Retinal pigment epithelial cell (primary cell): ENCODE results near the gene TBX1.
A peak's percentile ranks its signal among the peaks of the same experiment; 100 is the strongest.

Experiments used
- DNase-seq: peaks from one replicate; pipeline ENCODE4 v3.0.0-alpha.2; 2010; ENCODE audit warnings: low read depth
- H3K4me3 ChIP-seq: 2 replicates; pipeline ENCODE4 v1.5.1; 2011; ENCODE audit warnings: mild to moderate bottlenecking, low read length, control low read depth, moderate library complexity
- CTCF ChIP-seq: conservative IDR thresholded peaks from 2 replicates; pipeline ENCODE4 v1.5.1; 2011; ENCODE audit warnings: low read depth, low read length, control low read depth, inconsistent platforms

Gene TBX1

GRCh38 chr22:19716829-19717105, 43.8 kb upstream of the TBX1 start:
- no peak for TF ChIP-seq CTCF
- no peak for DNase-seq
- H3K4me3 ChIP-seq: no peak overlapping the region

GRCh38 chr22:19717181-19717580, 43.4 kb upstream of the TBX1 start:
- TF ChIP-seq CTCF: no peak
- DNase-seq: no peak

DNA sequence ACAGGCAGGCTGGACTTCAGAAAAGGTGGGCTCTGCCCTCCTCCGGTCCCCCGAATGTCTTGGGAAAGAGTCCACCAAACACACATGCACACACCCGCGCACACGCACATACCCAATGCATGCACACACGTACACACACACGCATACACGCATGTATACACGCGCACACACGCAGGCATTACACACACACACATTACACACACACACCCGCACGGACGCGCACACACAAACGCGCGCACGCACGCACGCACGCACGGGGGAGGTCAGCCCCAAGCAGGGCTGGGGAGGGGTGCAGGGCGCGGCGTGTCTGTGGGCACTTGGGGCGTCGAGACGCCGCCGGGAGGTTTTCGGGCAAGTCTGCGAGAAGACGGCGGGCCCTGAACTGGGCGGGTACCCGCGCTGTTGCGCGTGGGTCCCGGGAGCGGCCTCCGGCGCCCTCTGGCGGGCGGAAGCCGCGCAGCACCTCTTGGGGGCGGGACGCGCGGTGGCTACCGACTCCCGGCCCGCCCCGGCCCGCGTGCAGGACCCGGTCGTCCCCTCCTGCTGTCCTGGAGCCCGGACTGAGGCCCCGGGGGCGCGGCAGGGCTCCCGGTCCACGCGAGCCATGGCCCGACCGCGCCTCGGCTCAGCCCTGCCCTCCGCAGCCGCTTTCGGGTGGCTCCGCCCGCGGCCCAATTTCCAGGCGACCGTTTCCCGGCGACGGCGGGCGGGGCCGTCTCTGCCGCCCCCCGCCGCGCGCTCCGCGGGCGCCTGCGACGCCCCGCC, 42.7 kb upstream of the TBX1 start:
- peak overlapping the region; percentile 20 for H3K4me3 ChIP-seq
- peak; percentile 66 for TF ChIP-seq CTCF
- no peak for DNase-seq

More at GRCh38 chr22:19717181-19717580, 43.4 kb upstream of the TBX1 start:
- H3K4me3 ChIP-seq: no peak overlapping the region

DNA sequence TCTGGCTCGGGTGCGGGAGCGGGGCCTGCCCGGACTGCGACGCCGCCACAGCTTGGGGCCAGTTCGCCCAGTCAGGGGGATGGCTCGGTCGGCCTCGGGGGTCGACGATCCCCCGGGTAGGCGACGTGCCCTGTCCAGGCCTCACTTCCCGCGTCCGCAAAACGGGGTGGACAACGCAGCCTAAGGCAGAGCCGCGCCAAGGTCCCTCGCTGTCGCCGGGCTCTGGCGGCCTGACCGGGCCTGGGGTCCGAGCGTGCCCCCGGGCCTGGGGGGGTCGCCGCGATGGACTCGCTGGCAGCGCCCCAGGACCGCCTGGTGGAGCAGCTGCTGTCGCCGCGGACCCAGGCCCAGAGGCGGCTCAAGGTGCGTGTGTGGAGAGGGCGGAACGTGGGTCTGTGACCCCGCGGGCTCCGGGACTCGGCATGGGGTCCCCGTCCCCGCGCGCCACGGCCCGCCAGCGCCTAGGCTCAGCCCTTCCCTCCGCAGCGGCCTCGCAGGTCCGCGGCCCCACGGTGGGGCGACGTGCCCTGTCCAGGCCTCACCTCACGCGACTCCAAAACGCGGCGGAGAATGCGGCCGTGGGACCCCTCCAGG, 42.0 kb upstream of the TBX1 start:
- peak overlapping the region; percentile 36 for H3K4me3 ChIP-seq
- no peak for TF ChIP-seq CTCF
- no peak for DNase-seq

GRCh38 chr22:19719050-19719482, 41.5 kb upstream of the TBX1 start:
- peak overlapping the region; percentile 36 for H3K4me3 ChIP-seq
- DNase-seq: no peak
- TF ChIP-seq CTCF: no peak

DNA sequence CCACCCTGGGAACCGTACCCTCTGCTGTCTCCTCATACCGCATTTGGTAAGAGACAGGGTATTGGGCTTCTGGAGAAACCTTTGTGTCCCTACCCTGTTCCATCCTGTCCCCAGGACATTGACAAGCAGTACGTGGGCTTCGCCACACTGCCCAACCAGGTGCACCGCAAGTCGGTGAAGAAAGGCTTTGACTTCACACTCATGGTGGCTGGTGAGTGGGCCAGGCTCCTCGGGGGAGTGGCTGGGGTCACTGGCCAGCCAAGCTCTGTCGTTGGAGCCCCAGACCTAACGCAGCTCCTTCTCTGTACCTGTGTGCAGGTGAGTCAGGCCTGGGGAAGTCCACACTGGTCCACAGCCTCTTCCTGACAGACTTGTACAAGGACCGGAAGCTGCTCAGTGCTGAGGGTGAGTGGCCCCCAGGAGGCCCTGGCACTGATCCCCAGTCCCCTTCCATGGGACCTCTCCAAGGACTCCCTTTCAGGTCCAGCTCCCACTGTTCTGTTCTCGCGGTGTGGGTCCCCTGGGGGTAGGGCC, 41.0 kb upstream of the TBX1 start:
- TF ChIP-seq CTCF: no peak
- DNase-seq: no peak
- H3K4me3 ChIP-seq: no peak overlapping the region
